ENCODE results near the gene C2CD4D.

DNA sequence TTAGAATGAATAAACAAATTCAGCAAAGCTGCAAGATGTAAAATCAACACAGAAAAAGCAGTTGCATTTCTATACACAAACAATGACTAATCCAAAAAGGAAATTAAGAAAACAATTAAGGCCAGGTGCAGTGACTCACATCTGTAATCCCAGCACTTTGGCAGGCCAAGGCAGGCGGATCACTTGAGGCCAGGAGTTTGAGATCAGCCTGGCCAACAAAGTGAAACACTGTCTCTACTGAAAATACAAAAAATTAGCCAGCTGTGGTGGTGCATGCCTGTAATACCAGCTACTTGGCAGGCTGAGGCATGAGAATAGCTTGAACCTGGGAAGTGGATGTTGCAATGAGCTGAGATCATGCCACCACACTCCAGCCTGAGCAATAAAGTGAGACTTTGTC lies 47.4 kb upstream of the C2CD4D start:
- TF ChIP-seq POLR2A (IDR thresholded peaks at IDR 0.05; ENCODE audit: low read depth, low read length) (no peak), POLR2AphosphoS5 (IDR thresholded peaks at IDR 0.05; ENCODE audit: low read depth, low read length) (no peak), TAF1 (IDR thresholded peaks at IDR 0.05; ENCODE audit: low read depth, low read length) (no peak)
